ENCODE measurements around the gene FLT4. TPM values are rescaled to one million over a fixed set of nuclear protein-coding genes. Genes with fewer than 3 reads are reported as not detected.

The FLT4 gene
- total RNA-seq, 1 donor from 2014 or later: 24.8 TPM

GRCh38 chr5:180645274-180646204 lies 3.9 kb downstream of the FLT4 start:
- ATAC-seq: peak in 1 of 2 donors; percentile 40
- no peaks in the 10 kb centered on the region for H3K9me3 ChIP-seq
- peak overlapping the region; percentile 41 for H3K27ac ChIP-seq
- no peak for TF ChIP-seq CTCF (IDR thresholded peaks at IDR 0.05)
- H3K27me3 ChIP-seq (ENCODE audit: low read depth): peaks cover 21% of the 10 kb centered on the region
- no peak overlapping the region for H3K4me3 ChIP-seq
- DNase-seq: no peak
- no peaks in the 10 kb centered on the region for H3K36me3 ChIP-seq
- peaks cover 8% of the 10 kb centered on the region for H3K4me1 ChIP-seq
- intact Hi-C loops (cut with DNase I): no loop called here

- peaks cover 17% of the 10 kb centered on the region for H3K27me3 ChIP-seq (ENCODE audit: low read depth)
- ATAC-seq: no peak
Observed at GRCh38 chr5:180644825-180645273, 4.6 kb downstream of the FLT4 start.

GRCh38 chr5:180644129-180644824 lies 5.1 kb downstream of the FLT4 start:
- Histone ChIP-seq H3K9me3 (no peaks in the 10 kb centered on the region), H3K4me3 (no peak overlapping the region), H3K27ac (no peak overlapping the region), H3K36me3 (no peaks in the 10 kb centered on the region), H3K4me1 (peaks cover 8% of the 10 kb centered on the region), H3K27me3 (ENCODE audit: low read depth) (peaks cover 17% of the 10 kb centered on the region)
- DNase-seq (no peak), ATAC-seq (no peak)
- intact Hi-C loops (cut with DNase I): no loop called here
- TF ChIP-seq CTCF (IDR thresholded peaks at IDR 0.05): no peak

More at GRCh38 chr5:180644825-180645273, 4.6 kb downstream of the FLT4 start:
- Histone ChIP-seq H3K27ac (peak overlapping the region; percentile 41), H3K36me3 (no peaks in the 10 kb centered on the region), H3K9me3 (no peaks in the 10 kb centered on the region), H3K4me3 (no peak overlapping the region), H3K4me1 (peaks cover 8% of the 10 kb centered on the region)
- TF ChIP-seq CTCF (IDR thresholded peaks at IDR 0.05): no peak
- no peak for DNase-seq
- intact Hi-C loops (cut with DNase I): no loop called here

GRCh38 chr5:180643191-180643851 lies 6.1 kb downstream of the FLT4 start:
- intact Hi-C loops (cut with DNase I): no loop called here
- no peak for DNase-seq
- no peak for TF ChIP-seq CTCF (IDR thresholded peaks at IDR 0.05)

GRCh38 chr5:180642779-180643178 lies 6.6 kb downstream of the FLT4 start:
- DNase-seq: no peak
- no peak for TF ChIP-seq CTCF (IDR thresholded peaks at IDR 0.05)
- intact Hi-C loops (cut with DNase I): no loop called here
- no peaks in the 10 kb centered on the region for H3K4me1 ChIP-seq
- no peak for ATAC-seq
- H3K9me3 ChIP-seq: no peaks in the 10 kb centered on the region
- H3K4me3 ChIP-seq: no peak overlapping the region
- no peaks in the 10 kb centered on the region for H3K36me3 ChIP-seq
- H3K27ac ChIP-seq: no peak overlapping the region
- peaks cover 6% of the 10 kb centered on the region for H3K27me3 ChIP-seq (ENCODE audit: low read depth)

More at GRCh38 chr5:180643191-180643851, 6.1 kb downstream of the FLT4 start:
- Histone ChIP-seq H3K27me3 (ENCODE audit: low read depth) (peaks cover 7% of the 10 kb centered on the region), H3K9me3 (no peaks in the 10 kb centered on the region), H3K4me1 (peaks cover under 1% of the 10 kb centered on the region), H3K4me3 (no peak overlapping the region), H3K27ac (no peak overlapping the region), H3K36me3 (no peaks in the 10 kb centered on the region)
- ATAC-seq: no peak
